ENCODE data around the gene CLN3.

The CLN3 gene

GRCh38 chr16:28497861-28498599 lies 6.2 kb upstream of the CLN3 start:
- H3K4me3 ChIP-seq (replicated peaks; ENCODE audit: low read depth, low read length), result no peak overlapping the region
- TF ChIP-seq CTCF (IDR thresholded peaks at IDR 0.05; ENCODE audit: low read depth, low read length, missing control alignments), result no peak
- no peak for DNase-seq (ENCODE audit: extremely low read depth, low read depth)

DNA sequence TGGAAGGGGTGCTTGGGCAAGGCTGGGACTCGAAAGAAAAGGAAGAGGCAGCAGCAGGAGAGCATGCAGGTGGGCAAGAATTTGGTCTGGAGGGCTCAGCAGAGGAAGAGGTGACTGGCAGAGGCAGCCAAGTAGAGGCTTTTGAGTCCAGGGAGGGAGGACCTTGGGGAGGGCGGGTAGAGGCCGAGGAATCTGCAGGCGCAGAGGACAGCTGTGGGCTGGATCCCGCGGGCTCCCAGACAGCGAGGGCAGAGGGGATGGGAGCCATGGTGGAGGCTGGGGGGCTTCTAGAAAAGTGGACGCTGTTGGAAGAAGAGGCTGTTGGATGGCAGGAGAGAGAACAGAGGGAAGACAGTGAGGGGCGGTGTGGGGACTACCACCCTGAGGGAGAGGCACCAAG lies 5.5 kb upstream of the CLN3 start:
- H3K4me3 ChIP-seq (replicated peaks; ENCODE audit: low read depth, low read length), result no peak overlapping the region
- TF ChIP-seq CTCF (IDR thresholded peaks at IDR 0.05; ENCODE audit: low read depth, low read length, missing control alignments), result no peak
- DNase-seq (ENCODE audit: extremely low read depth, low read depth), result no peak

DNA sequence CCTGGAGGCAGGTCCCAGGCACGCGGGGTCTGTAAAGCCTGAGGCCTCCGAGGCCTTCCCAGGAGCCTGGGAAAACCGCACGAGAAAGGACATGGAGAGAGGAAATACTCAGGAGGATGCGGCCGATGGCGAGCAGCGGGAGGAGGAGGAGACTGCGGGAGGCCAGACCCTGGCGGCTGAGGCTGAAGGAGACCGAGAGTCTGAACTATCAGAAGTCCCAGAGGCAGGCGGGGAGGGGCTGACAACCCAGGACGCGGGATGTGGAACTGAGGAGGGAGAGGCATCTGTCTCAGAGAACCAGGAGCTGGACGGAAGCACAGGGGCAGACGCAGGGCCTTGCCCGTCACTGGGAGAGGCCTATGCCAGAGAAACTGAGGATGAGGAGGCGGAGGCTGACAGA lies 5.0 kb upstream of the CLN3 start:
- TF ChIP-seq CTCF (IDR thresholded peaks at IDR 0.05; ENCODE audit: low read depth, low read length, missing control alignments), result no peak
- no peak overlapping the region for H3K4me3 ChIP-seq (replicated peaks; ENCODE audit: low read depth, low read length)
- DNase-seq (ENCODE audit: extremely low read depth, low read depth), result no peak

DNA sequence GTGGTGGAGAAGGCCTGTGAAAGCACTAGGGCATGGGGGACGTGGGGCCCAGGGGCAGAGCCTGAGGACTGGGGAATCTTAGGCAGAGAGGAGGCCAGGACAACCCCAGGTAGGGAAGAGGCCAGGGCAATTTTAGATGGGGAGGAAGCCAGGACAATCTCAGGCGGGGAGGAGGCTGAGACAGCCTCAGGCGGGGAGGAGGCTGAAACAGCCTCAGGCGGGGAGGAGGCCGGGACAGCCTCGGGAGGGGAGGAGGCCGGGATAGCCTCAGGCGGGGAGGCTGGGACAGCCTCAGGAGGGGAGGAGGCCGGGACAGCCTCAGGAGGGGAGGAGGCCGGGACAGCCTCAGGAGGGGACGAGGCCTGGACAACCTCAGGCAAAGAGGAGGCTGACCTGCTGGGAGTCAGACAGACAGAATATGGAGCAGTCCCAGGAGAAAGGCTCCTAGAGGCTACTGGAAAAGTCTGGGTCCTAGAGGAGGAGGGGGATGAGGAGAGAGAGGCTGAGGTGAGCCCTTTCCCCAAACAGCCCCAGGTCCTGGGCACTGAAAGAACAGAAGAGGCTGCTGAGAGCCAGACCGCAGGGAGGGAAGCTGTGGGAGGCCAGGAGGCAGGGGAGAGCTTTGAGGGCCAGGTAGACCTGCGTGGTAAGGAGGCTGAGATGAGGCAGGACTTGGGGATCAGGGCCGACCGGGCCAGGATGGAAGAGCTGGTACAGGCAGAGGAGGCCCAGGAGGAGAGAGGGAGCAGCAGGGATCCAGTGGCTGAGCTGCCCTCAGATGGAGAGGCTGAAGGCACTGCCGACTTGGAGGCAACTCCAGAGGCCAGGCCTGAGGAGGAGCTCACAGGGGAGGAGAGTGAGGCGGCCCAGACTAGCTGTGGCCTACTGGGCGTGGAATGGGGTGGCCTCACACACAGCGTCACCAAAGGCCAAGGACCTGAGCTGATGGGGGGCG lies 4.2 kb upstream of the CLN3 start:
- no peak for TF ChIP-seq CTCF (IDR thresholded peaks at IDR 0.05; ENCODE audit: low read depth, low read length, missing control alignments)
- H3K4me3 ChIP-seq (replicated peaks; ENCODE audit: low read depth, low read length), result no peak overlapping the region
- no peak for DNase-seq (ENCODE audit: extremely low read depth, low read depth)

DNA sequence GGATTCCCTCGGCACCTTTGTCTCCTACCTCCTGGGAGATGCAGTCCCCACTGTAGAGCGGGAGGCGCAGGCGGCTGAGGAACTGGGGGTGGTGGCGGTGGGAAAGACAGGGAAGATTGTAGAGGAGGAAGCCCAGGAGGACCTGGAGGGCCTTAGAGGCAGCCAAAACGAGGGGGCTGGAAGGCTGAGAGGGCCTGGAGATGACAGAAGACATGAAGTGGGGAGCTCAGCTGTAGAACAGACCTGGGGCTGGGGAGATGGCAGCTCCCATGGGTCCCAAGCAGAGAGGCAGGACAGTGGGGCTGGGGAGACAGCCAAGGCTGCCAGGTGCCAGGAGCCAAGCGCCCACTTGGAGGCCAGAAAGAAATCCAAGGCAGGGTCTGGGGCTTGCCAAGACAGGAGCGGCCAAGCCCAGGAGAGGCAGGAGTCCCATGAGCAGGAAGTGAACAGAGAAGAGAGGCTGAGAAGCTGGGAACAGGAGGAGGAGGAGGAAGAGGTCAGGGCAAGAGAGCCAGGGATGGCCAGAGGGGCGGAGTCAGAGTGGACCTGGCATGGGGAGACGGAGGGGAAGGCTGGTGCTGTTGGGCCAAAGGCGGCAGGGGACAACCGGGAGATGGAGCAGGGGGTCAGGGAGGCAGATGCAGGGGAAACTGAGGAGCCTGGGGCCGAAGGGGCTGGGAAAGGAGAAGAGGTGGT lies 3.4 kb upstream of the CLN3 start:
- no peak overlapping the region for H3K4me3 ChIP-seq (replicated peaks; ENCODE audit: low read depth, low read length)
- no peak for DNase-seq (ENCODE audit: extremely low read depth, low read depth)

More for the DNA sequence above, 3.4 kb upstream of the CLN3 start:
- TF ChIP-seq CTCF (IDR thresholded peaks at IDR 0.05; ENCODE audit: low read depth, low read length, missing control alignments), result no peak

Data from HFF-Myc (cell line).